Cortex of kidney (tissue), 1 donor: Measurements from ENCODE around the gene LRRC15.

Experiments used
- DNase-seq: peaks from one replicate; lab custom pipeline; 2025; lab: John Stamatoyannopoulos, UW

The LRRC15 gene

GRCh38 chr3:194369522-194370279 lies at the start of gene LRRC15:
Gene LRRC15, minus strand, starts transcription at chr3:194369743. Its CDS starts 8,700 bp downstream, at chr3:194361043.
- no peak for DNase-seq

DNA sequence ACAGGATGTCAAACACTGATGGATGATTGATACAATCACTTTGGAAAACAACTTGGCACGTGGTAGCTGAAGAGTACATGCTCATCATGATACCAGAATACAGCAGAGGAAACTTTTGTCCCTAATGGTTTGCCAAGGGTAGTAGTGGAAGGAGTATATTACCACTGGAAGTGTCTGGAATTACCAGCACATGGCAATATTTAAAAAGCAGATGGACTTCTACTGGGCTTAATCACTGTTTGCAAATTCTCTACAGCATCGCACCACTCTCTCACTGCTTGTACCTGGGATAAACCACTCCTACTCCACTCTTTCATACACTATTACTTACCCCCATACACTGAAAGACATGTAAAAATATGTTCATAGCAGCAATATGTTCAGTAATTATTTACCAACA lies 49.1 kb upstream of the LRRC15 start:
- no peak for DNase-seq

GRCh38 chr3:194407423-194407822 lies 37.9 kb upstream of the LRRC15 start:
- no peak for DNase-seq

DNA sequence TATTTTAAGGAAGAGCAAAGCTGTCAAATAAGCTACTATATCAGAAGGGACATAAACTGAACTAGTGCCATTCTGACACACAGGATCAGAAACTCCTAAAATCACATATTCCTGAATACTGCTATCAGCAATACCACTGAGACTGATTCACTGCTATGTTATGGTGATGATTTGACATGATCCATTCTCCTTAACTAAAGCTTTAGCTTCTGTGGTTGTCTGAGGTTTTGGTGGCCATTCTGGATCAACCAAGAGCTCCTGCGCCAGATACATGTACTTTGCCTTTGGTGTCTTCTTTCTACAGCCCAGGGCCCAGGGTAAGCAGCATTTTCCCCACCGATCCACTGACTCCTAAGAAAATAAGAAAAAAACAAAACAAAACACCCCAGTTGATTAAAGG lies 36.2 kb upstream of the LRRC15 start:
- DNase-seq, result no peak

GRCh38 chr3:194404365-194405140 lies 35.0 kb upstream of the LRRC15 start:
- no peak for DNase-seq

GRCh38 chr3:194401868-194402329 lies 32.4 kb upstream of the LRRC15 start:
- DNase-seq, result no peak

DNA sequence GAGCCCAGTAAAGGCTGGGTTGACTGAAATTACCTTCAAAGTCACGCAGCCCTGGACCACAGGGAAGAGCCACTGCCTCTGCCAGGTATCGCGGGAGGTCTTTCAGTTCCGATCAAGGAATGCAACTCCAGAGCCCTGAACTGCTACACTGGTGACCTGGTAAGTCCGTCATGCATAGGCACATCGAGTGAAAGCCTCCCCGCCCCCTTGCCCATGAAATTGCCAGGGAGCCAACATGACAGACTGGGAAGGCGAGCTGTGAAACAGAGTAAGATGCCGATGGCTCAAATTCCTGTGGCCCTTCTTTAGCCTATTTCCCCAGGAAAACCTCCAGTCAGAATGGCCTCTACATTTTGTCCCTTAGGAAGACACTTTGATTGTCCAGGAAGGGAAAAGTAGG lies 31.8 kb upstream of the LRRC15 start:
- no peak for DNase-seq

DNA sequence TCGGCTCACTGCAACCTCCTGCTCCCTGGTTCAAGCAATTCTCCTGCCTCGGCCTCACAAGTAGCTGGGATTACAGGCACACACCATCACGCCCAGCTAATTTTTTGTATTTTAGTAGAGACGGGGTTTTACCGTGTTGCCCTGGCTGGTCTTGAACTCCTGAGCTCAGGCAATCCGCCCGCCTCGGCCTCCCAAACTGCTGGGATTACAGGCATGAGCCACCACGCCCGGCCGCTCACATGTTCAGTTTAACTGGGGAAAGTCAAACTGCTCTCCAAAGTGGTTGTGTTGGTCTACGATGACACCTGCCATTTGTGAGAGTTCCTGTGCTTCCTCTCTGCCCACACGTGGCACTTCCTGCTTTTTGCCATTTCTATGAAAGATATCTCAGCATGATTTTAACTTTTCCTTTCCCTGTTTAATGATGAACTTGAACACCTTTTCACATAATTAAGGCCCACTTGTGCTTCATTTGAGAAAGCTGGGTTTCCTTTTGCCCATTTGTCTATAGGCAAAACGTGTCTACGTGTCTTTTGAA lies 30.4 kb upstream of the LRRC15 start:
- no peak for DNase-seq

GRCh38 chr3:194399166-194399565 lies 29.6 kb upstream of the LRRC15 start, which contains the start of gene GP5:
Gene GP5, minus strand, starts transcription at chr3:194399266. Its CDS starts 984 bp downstream, at chr3:194398282.
- DNase-seq, result no peak

DNA sequence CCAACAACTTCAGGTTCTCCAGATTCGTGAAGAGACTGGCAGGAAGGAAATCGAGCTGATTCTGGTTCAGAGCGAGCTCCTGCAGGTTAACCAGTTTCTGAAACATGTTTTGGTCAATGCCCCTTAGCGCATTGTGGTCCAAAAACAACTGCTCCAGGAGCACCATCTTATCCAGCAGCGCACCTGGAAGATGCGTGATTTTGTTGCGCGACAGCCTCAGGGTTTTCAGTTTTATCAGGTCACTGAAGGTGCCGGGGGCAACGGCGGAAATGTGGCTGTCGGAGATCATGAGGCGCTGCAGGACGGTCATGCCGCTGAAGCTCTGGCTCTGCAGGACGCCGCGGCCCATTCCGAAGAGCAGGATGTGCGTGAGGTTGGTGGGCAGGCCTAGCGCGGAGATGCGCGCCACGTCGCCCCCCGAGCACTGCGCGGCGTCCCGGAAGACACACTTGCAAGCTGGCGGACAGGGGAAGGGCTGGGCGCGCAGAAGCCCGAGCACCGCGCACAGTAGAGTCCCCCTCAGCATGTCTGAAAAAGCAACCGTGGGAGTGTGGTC lies 28.3 kb upstream of the LRRC15 start:
- DNase-seq, result no peak

GRCh38 chr3:194396859-194397756 lies 27.6 kb upstream of the LRRC15 start:
- DNase-seq, result no peak

DNA sequence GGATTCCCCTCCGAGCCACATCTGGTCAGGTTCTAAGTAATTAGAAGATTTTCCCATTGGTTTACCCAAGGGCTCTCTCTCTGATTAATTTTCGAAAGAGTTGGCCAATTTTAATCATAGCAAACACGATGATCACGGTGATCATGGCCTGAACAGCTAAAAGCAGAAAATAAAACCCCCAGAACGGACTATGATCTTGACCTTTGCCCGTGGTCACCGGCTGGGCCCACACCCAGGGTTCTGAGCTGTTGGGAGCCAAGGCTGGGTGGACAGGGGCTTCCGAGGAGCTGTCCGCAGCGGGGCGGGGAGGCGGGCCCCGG lies 27.0 kb upstream of the LRRC15 start:
- DNase-seq, result no peak

DNA sequence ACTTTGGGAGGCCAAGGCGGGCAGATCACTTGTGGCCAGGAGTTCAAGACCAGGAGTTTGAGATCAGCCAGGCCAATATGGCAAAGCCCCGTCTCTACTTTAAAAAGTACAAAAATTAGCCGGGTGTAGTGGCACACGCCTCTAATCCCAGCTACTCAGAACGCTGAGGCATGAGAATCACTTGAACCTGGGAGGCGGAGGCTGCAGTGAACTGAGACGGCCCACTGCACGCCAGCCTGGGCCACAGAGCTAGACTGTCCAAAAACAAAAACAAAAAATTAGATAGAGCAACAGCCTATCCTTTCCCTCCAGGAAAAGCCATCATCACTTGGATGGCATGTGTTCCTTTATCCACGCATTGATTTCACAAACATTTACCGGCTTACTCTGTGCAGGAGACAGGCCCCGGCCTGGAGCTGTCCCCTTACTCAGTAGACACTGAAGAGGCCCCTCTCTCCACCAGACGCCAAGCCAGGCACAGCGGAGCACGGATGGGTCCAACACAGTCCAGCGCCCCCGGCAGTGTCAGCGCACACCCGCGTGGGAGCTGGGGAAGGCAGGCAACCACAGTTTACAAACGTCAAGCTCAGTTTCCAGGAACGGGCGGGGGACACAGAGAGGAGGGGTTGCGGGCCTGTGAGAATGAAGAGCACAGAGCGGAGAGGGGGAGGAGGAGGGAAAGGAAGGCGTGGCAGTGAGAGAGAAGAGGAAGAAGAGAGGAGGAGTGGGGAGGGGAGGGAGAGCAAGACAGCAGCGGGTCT lies 26.4 kb upstream of the LRRC15 start:
- no peak for DNase-seq

GRCh38 chr3:194395212-194395611 lies 25.7 kb upstream of the LRRC15 start:
- DNase-seq, result no peak

- no peak for DNase-seq
These were observed 23.0 kb upstream of the LRRC15 start for GRCh38 chr3:194392576-194392975.

- no peak for DNase-seq
These were observed 21.3 kb upstream of the LRRC15 start for GRCh38 chr3:194390835-194391234.

- DNase-seq, result no peak
These were observed 19.7 kb upstream of the LRRC15 start for GRCh38 chr3:194389269-194389668.

DNA sequence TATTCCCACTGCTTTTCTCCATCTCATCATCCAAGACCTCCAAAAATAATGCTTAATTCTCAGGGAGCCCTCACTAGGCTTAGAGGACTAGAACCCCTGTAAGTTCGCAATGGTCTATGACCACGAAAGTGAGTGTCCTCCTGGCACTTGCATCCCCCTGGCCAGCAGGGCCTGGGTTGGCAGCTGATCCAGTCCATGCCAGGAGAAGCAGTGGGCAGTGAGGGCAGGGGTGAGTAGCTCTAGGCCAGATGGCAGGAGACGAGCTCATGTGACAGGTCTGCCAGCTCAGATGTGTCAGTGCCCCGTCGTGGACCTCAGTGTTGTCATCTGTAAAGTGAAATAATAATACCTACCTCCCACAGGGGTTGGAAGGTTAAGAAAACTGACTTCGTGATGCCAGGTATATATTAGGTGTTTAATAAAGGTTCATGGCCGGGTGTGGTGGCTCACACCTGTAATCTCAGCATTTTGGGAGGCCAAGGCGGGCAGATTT lies 18.4 kb upstream of the LRRC15 start:
- no peak for DNase-seq

- DNase-seq, result no peak
These were observed 17.7 kb upstream of the LRRC15 start for GRCh38 chr3:194387276-194387675.

- no peak for DNase-seq
These were observed 17.1 kb upstream of the LRRC15 start for GRCh38 chr3:194386648-194387047.

DNA sequence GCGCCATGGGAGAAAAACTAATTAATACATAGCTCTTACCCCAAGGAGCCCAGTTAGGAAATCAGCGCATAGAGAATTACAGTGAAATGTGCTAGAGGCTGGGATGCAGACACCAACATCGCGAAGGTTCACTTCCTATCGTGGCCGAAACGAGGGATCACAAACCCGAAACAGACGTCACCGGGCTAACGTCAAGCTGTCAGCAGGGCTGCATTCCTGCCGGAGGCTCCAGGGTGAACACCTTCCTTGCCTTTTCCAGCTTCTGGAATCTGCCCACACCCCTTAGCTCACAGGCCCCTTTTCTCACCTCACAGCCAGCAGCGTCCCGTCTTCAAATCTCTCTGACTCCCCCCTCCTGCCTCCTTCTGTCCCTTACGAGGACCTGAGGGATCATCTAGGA lies 16.5 kb upstream of the LRRC15 start:
- no peak for DNase-seq
